ENCODE results near the gene CD82. TPM values are rescaled to one million over a fixed set of nuclear protein-coding genes. Genes with fewer than 3 reads are reported as not detected.

Gene CD82
- total and polyA plus RNA-seq, 2 of the 13 experiments (the other 11 are each of a cell fraction or from before 2014, with no cell fraction given), result 0.05 TPM; not detected in 1

GRCh38 chr11:44516688-44517507, 48.6 kb upstream of the CD82 start:
- Histone ChIP-seq H3K79me2 (ENCODE audit: insufficient read depth, low read length) (no peaks in the 10 kb centered on the region), H3K4me1 (ENCODE audit: insufficient read depth, low read length) (no peaks in the 10 kb centered on the region), H3K4me2 (ENCODE audit: low read depth, low read length) (no peak overlapping the region), H3K27me3 (ENCODE audit: control insufficient read depth in 1 of 2, insufficient read depth in 2 of 2, low read length in 2 of 2) (peaks cover 0 to 2% of the 10 kb centered on the region in 2 experiments; a peak in 2 of 5 replicates), H3K4me3 (replicated peaks in 1 of 3; ENCODE audit: insufficient read depth in 1 of 3, low read depth in 2 of 3, low read length in 3 of 3) (no peak overlapping the region), H2AFZ (ENCODE audit: low read length) (no peak overlapping the region), H3K9me3 (ENCODE audit: low read length) (no peaks in the 10 kb centered on the region), H4K20me1 (ENCODE audit: insufficient read depth, low read length) (no peaks in the 10 kb centered on the region), H3K9ac (ENCODE audit: insufficient read depth, low read depth, low read length) (no peak overlapping the region), H3K27ac (ENCODE audit: extremely low read length, insufficient read depth, low read length) (no peak overlapping the region), H3K36me3 (replicated peaks in 1 of 2; ENCODE audit: control insufficient read depth in 1 of 2, insufficient read depth in 2 of 2, low read length in 2 of 2) (no peaks in the 10 kb centered on the region)
- intact Hi-C loops (cut with micrococcal nuclease; ENCODE audit: unreplicated experiment), result no loop called here
- in situ Hi-C loops (cut with HindIII; ENCODE audit: extremely low pct_ligation_motif_present, low pct_unique_long_range_greater_than_20kb), result no loop called here
- 8% methylated on average over 5 of the region's 5 CpGs for WGBS (ENCODE audit: low lambda C conversion rate)
- CTCF ChIA-PET (ENCODE audit: low intra/inter-chr PET ratio, low total read pairs), result no interaction called here
- no peak for ATAC-seq
- no TSS peak for BruUV-seq (replicated peaks)
- POLR2A ChIA-PET, result no interaction called here
- FAIRE-seq, result no peak
- no peak for DNase-seq (ENCODE audit: low spot score)
- TF ChIP-seq ZC3H13 (CRISPR knock-in tag; IDR thresholded peaks at IDR 0.05) (no peak), ZNF17 (CRISPR knock-in tag; IDR thresholded peaks at IDR 0.05) (no peak), HOXA9 (CRISPR knock-in tag; IDR thresholded peaks at IDR 0.05; ENCODE audit: borderline replicate concordance) (no peak)

- Histone ChIP-seq H3K36me3 (replicated peaks in 1 of 2; ENCODE audit: control insufficient read depth in 1 of 2, insufficient read depth in 2 of 2, low read length in 2 of 2) (no peaks in the 10 kb centered on the region), H3K9me3 (ENCODE audit: low read length) (no peaks in the 10 kb centered on the region), H3K4me3 (replicated peaks in 1 of 3; ENCODE audit: insufficient read depth in 1 of 3, low read depth in 2 of 3, low read length in 3 of 3) (no peak overlapping the region), H3K9ac (ENCODE audit: insufficient read depth, low read depth, low read length) (no peak overlapping the region), H3K27me3 (ENCODE audit: control insufficient read depth in 1 of 2, insufficient read depth in 2 of 2, low read length in 2 of 2) (peaks cover 0 to 2% of the 10 kb centered on the region in 2 experiments; a peak in 2 of 5 replicates), H3K27ac (ENCODE audit: extremely low read length, insufficient read depth, low read length) (no peak overlapping the region), H4K20me1 (ENCODE audit: insufficient read depth, low read length) (no peaks in the 10 kb centered on the region), H3K79me2 (ENCODE audit: insufficient read depth, low read length) (no peaks in the 10 kb centered on the region), H3K4me1 (ENCODE audit: insufficient read depth, low read length) (no peaks in the 10 kb centered on the region), H2AFZ (ENCODE audit: low read length) (no peak overlapping the region), H3K4me2 (ENCODE audit: low read depth, low read length) (no peak overlapping the region)
- 0% methylated on average over 2 of the region's 2 CpGs for WGBS (ENCODE audit: low lambda C conversion rate)
- ChIA-PET CTCF (ENCODE audit: low intra/inter-chr PET ratio, low total read pairs) (no interaction called here), POLR2A (no interaction called here)
- BruUV-seq (replicated peaks), result no TSS peak
- no peak for DNase-seq (ENCODE audit: low spot score)
- no peak for FAIRE-seq
- no peak for ATAC-seq
- intact Hi-C loops (cut with micrococcal nuclease; ENCODE audit: unreplicated experiment), result no loop called here
- TF ChIP-seq ZNF841 (CRISPR knock-in tag; IDR thresholded peaks at IDR 0.05; ENCODE audit: borderline replicate concordance) (no peak), ELK4 (CRISPR knock-in tag; IDR thresholded peaks at IDR 0.05; ENCODE audit: borderline replicate concordance) (no peak), BRD4 (CRISPR knock-in tag; IDR thresholded peaks at IDR 0.05) (no peak), RELA (CRISPR knock-in tag; IDR thresholded peaks at IDR 0.05) (no peak), ZNF335 (CRISPR knock-in tag; IDR thresholded peaks at IDR 0.05) (no peak), CREB1 (IDR thresholded peaks at IDR 0.05) (no peak), CREB1 (CRISPR knock-in tag; IDR thresholded peaks at IDR 0.05) (no peak), SCMH1 (CRISPR knock-in tag; IDR thresholded peaks at IDR 0.05; ENCODE audit: borderline replicate concordance) (no peak)
- in situ Hi-C loops (cut with HindIII; ENCODE audit: extremely low pct_ligation_motif_present, low pct_unique_long_range_greater_than_20kb), result no loop called here
Measured at GRCh38 chr11:44517541-44517940, 47.9 kb upstream of the CD82 start.
